Neural crest cell (in vitro differentiated cells): ENCODE results near the gene PPP6R1. TPM values are rescaled to one million over a fixed set of nuclear protein-coding genes. Genes with fewer than 3 reads are reported as not detected.

Source experiments
- DNase-seq: peaks from one replicate; pipeline ENCODE4 v3.0.0; 2021; ENCODE audit warnings: low read depth, mixed read lengths, low spot score
- H3K27ac Mint-ChIP-seq: one replicate; pipeline ENCODE4 v1.8.0; 2021; ENCODE audit warnings: mild to moderate bottlenecking, mixed read lengths; ENCODE audit not compliant: unreplicated experiment
- H3K27me3 Mint-ChIP-seq: 2 replicates; pipeline ENCODE4 v1.8.0; 2021; ENCODE audit warnings: low read depth, mild to moderate bottlenecking, mixed read lengths
- H3K36me3 Mint-ChIP-seq: 2 replicates; pipeline ENCODE4 v1.8.0; 2021; ENCODE audit warnings: low read depth, mild to moderate bottlenecking, mixed read lengths
- H3K4me1 Mint-ChIP-seq: 2 replicates; pipeline ENCODE4 v1.8.0; 2021; ENCODE audit warnings: mixed read lengths
- H3K4me3 Mint-ChIP-seq: one replicate; pipeline ENCODE4 v1.8.0; 2021; ENCODE audit warnings: mild to moderate bottlenecking, mixed read lengths
- H3K9me3 Mint-ChIP-seq: 2 replicates; pipeline ENCODE4 v1.8.0; 2021; ENCODE audit warnings: mixed read lengths
- CTCF ChIP-seq: fragments of 200-600 bp; sonication (generic); conservative IDR thresholded peaks from 2 replicates; pipeline ENCODE4 v1.5.0; 2021; ENCODE audit warnings: antibody characterized with exemption, mild to moderate bottlenecking
- total RNA-seq: library from RNA; stranded (reverse); gene quantifications from 2 replicates; pipeline ENCODE4 v1.2.1, GENCODE V29; 2021

The PPP6R1 gene
- total RNA-seq, 1 donor from 2014 or later, result 73.1 TPM

- no peak for TF ChIP-seq CTCF
- peaks cover 27% of the 10 kb centered on the region for H3K4me1 Mint-ChIP-seq
- H3K27ac Mint-ChIP-seq, result no peak overlapping the region
- no peaks in the 10 kb centered on the region for H3K9me3 Mint-ChIP-seq
- no peaks in the 10 kb centered on the region for H3K27me3 Mint-ChIP-seq
- H3K4me3 Mint-ChIP-seq, result no peak overlapping the region
- peaks cover 12% of the 10 kb centered on the region for H3K36me3 Mint-ChIP-seq
- DNase-seq, result no peak
Measured at GRCh38 chr19:55304980-55305379, 46.2 kb upstream of the PPP6R1 start.

GRCh38 chr19:55304279-55304978 is 45.6 kb upstream of the PPP6R1 start:
- DNase-seq, result peak; percentile 45
- TF ChIP-seq CTCF, result no peak
- Mint-ChIP-seq H3K4me1 (peaks cover 25% of the 10 kb centered on the region), H3K4me3 (no peak overlapping the region), H3K27ac (peak overlapping the region; percentile 36), H3K36me3 (peaks cover 12% of the 10 kb centered on the region), H3K27me3 (no peaks in the 10 kb centered on the region), H3K9me3 (no peaks in the 10 kb centered on the region)

GRCh38 chr19:55303477-55303876 is 44.7 kb upstream of the PPP6R1 start:
- no peak for TF ChIP-seq CTCF
- H3K4me3 Mint-ChIP-seq, result no peak overlapping the region
- H3K9me3 Mint-ChIP-seq, result no peaks in the 10 kb centered on the region
- DNase-seq, result no peak
- H3K4me1 Mint-ChIP-seq, result peaks cover 21% of the 10 kb centered on the region
- peak overlapping the region; percentile 57 for H3K27ac Mint-ChIP-seq
- H3K27me3 Mint-ChIP-seq, result no peaks in the 10 kb centered on the region
- H3K36me3 Mint-ChIP-seq, result peaks cover 12% of the 10 kb centered on the region

- H3K27me3 Mint-ChIP-seq, result no peaks in the 10 kb centered on the region
Measured at GRCh38 chr19:55302318-55302703, 43.5 kb upstream of the PPP6R1 start.

GRCh38 chr19:55301459-55302317 is 42.9 kb upstream of the PPP6R1 start:
- no peaks in the 10 kb centered on the region for H3K27me3 Mint-ChIP-seq
- TF ChIP-seq CTCF, result peak; percentile 98
- H3K9me3 Mint-ChIP-seq, result no peaks in the 10 kb centered on the region
- H3K36me3 Mint-ChIP-seq, result peaks cover 5% of the 10 kb centered on the region
- peak overlapping the region; percentile 95 for H3K27ac Mint-ChIP-seq
- peak overlapping the region; percentile 32 for H3K4me3 Mint-ChIP-seq
- DNase-seq, result peak; percentile 99
- peaks cover 21% of the 10 kb centered on the region for H3K4me1 Mint-ChIP-seq

More at GRCh38 chr19:55302318-55302703, 43.5 kb upstream of the PPP6R1 start:
- Mint-ChIP-seq H3K27ac (no peak overlapping the region), H3K4me1 (peaks cover 21% of the 10 kb centered on the region), H3K4me3 (no peak overlapping the region), H3K9me3 (no peaks in the 10 kb centered on the region), H3K36me3 (peaks cover 9% of the 10 kb centered on the region)
- no peak for TF ChIP-seq CTCF
- DNase-seq, result no peak
